ENCODE measurements around the gene LMNTD1.
"Not testable (repeated sequence)": the region's sequence is repeated elsewhere in the genome, so short reads cannot be mapped to it uniquely, and the experiment has no call there.

Gene LMNTD1

GRCh38 chr12:25433024-25433423, 120.1 kb downstream of the LMNTD1 start:
- Histone ChIP-seq H3K4me1 (no peaks in the 10 kb centered on the region; the same call in 1 of the 2 replicates), H3K27me3 (no peaks in the 10 kb centered on the region), H3K9me3 (no peaks in the 10 kb centered on the region), H3K4me3 (ENCODE audit: low read depth, low read length) (no peak overlapping the region), H3K36me3 (no peaks in the 10 kb centered on the region)
- DNase-seq: no peak
- TF ChIP-seq CTCF (IDR thresholded peaks at IDR 0.05; ENCODE audit: low read depth, low read length): no peak

- Histone ChIP-seq H3K9me3 (no peaks in the 10 kb centered on the region), H3K27me3 (no peaks in the 10 kb centered on the region), H3K4me1 (no peaks in the 10 kb centered on the region), H3K36me3 (no peaks in the 10 kb centered on the region), H3K4me3 (ENCODE audit: low read depth, low read length) (no peak overlapping the region)
- TF ChIP-seq CTCF (IDR thresholded peaks at IDR 0.05; ENCODE audit: low read depth, low read length): no peak
- no peak for DNase-seq
These were observed 125.5 kb downstream of the LMNTD1 start for GRCh38 chr12:25427337-25428249.

DNA sequence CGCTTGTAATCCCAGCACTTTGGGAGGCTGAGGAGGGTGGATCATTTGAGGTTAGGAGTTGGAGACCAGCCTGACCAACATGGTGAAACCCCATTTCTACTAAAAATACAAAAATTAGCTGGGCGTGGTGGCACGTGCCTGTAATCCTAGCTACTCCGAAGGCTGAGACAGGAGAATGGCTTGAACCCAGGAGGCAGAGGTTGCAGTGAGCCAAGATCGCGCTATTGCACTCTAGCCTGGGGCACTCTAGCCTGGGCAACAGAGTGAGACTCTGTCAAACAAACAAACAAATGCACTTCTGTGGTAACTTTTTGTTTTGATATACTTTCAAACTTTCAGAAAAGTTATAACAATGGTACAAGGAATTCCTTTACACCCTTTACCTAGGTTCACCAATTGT, 126.3 kb downstream of the LMNTD1 start:
- not testable (repeated sequence) for H3K9me3 ChIP-seq; H3K4me1 ChIP-seq; H3K4me3 ChIP-seq (ENCODE audit: low read depth, low read length); H3K36me3 ChIP-seq; H3K27me3 ChIP-seq; DNase-seq
